Vagina (tissue), 2 donors: ENCODE measurements around the gene ARID1B. TPM values are rescaled to one million over a fixed set of nuclear protein-coding genes. Genes with fewer than 3 reads are reported as not detected.

Experiments used
- DNase-seq, 2 donors: peaks; one replicate each; pipeline ENCODE4 v3.0.0-alpha.2; 2017; ENCODE audit errors: extremely low spot score in 2 of 2
- H3K27ac ChIP-seq: fragments of 200-600 bp; sonication (generic); one replicate; pipeline ENCODE4 v1.5.1; 2019
- H3K27me3 ChIP-seq: fragments of 200-600 bp; sonication (generic); one replicate; pipeline ENCODE4 v1.5.1; 2019
- H3K36me3 ChIP-seq, 2 donors: fragments of 200-600 bp; sonication (generic); one replicate each; pipeline ENCODE4 v1.5.1; 2017 to 2019
- H3K4me1 ChIP-seq: fragments of 200-600 bp; sonication (generic); one replicate; pipeline ENCODE4 v1.5.1; 2019
- H3K4me3 ChIP-seq, 2 donors: fragments of 200-600 bp; sonication (generic); 1 replicate in 1 of 2; 2 replicates in 1 of 2; pipeline ENCODE4 v1.5.1; 2016 to 2019
- H3K9me3 ChIP-seq: fragments of 200-600 bp; sonication (generic); one replicate; pipeline ENCODE4 v1.5.1; 2019
- POLR2A ChIP-seq, 2 donors: fragments of 450-650 bp; IDR thresholded peaks; one replicate each; pipeline ENCODE4 v1.6.1; 2017; ENCODE audit warnings: antibody characterized with exemption in 2 of 2, mild to moderate bottlenecking in 2 of 2, moderate library complexity in 2 of 2
- POLR2AphosphoS5 ChIP-seq, 2 donors: sonication (generic); formaldehyde crosslinking; IDR thresholded peaks; one replicate each; pipeline ENCODE4 v1.9.0; 2017; ENCODE audit warnings: antibody characterized with exemption in 2 of 2, mild to moderate bottlenecking in 2 of 2, low read depth in 1 of 2; ENCODE audit not compliant: insufficient read depth in 1 of 2
- intact Hi-C: fragments of 100-400 bp; cut with DNase I; formaldehyde crosslinking; loops from one replicate; pipeline ENCODE4 v1.15.1; 2023
- total RNA-seq: library from RNA; depleted of rRNA; stranded (reverse); fragments of >200 nt; gene quantifications from one replicate; pipeline ENCODE4 v1.2.3, GENCODE V29; 2016
- TF ChIP-seq, protein P1 (sequence below), 3 experiments: fragments of 450-650 bp in 2 of 3; fragments of 200-600 bp in 1 of 3; sonication (generic) in 1 of 3; IDR thresholded peaks; one replicate each; pipeline ENCODE4 v1.5.1; 2017 to 2019; ENCODE audit warnings: antibody characterized with exemption in 3 of 3, mild to moderate bottlenecking in 2 of 3, moderate library complexity in 2 of 3

The ARID1B gene
- total RNA-seq, 1 donor from 2014 or later: 141 TPM

DNA sequence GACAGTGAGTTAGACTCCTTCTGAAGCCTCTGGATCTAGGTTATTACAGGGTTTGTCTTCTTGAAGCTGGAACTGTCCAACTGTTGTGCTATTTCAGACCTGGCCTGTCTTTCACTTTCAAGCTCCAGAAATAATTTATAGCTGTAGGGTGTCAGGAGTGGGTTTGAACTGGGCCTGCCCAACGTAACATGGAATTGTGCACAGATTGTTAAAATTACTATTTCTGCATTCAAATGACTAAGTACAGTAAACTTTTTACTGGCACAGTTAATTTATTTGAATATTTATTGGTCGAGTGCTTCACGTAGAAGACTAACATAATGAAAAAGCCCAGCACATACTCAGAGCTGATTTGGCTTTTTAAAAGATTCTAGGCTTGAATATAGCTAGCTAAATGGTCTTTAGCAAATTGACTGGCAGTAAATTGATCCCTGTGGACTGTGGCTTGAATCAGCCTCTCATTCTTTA lies 74.3 kb downstream of the ARID1B start:
- Histone ChIP-seq H3K4me3 (no peak overlapping the region), H3K9me3 (no peaks in the 10 kb centered on the region), H3K4me1 (peaks cover 79% of the 10 kb centered on the region), H3K36me3 (no peaks in the 10 kb centered on the region), H3K27ac (no peak overlapping the region), H3K27me3 (no peaks in the 10 kb centered on the region)
- TF ChIP-seq, protein P1, sequence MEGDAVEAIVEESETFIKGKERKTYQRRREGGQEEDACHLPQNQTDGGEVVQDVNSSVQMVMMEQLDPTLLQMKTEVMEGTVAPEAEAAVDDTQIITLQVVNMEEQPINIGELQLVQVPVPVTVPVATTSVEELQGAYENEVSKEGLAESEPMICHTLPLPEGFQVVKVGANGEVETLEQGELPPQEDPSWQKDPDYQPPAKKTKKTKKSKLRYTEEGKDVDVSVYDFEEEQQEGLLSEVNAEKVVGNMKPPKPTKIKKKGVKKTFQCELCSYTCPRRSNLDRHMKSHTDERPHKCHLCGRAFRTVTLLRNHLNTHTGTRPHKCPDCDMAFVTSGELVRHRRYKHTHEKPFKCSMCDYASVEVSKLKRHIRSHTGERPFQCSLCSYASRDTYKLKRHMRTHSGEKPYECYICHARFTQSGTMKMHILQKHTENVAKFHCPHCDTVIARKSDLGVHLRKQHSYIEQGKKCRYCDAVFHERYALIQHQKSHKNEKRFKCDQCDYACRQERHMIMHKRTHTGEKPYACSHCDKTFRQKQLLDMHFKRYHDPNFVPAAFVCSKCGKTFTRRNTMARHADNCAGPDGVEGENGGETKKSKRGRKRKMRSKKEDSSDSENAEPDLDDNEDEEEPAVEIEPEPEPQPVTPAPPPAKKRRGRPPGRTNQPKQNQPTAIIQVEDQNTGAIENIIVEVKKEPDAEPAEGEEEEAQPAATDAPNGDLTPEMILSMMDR (IDR thresholded peaks at IDR 0.05): no peak
- TF ChIP-seq POLR2AphosphoS5 (IDR thresholded peaks at IDR 0.05; ENCODE audit: insufficient read depth in 1 of 2, low read depth in 1 of 2) (no peak), POLR2A (IDR thresholded peaks at IDR 0.05) (no peak)
- DNase-seq: no peak
- intact Hi-C loops: no loop called here

DNA sequence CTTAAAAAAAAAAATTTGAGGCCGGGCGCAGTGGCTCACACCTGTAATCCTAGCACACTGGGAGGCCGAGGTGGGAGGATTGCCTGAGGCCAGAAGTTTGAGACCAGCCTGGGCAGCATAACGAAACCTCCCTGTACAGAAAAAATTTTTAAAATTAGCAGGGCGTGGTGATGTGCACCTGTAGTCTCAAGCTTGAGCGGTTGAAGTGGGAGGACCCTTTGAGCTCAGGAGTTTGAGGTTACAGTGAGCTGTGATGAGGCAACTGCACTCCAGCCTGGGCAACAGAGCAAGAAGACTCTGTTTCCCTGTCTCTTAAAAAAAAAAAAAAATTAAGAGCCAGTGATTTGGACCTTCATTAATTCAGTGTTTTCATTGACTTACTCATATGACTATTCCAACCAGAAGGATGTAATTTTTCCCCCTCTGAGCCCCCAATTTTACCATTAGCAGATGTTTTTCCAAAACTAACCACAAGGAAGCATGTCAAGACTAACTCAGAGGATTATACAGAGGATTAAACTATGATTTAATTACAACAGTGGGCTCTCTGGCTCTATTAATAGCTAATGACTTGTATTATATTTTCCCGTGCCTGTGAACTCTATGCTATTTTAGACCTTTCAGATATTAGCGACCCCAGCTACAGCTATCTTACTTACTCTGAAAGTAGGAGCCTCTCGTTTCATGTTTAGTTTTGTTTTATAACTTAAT lies 75.1 kb downstream of the ARID1B start:
- no peak for TF ChIP-seq POLR2AphosphoS5 (IDR thresholded peaks at IDR 0.05; ENCODE audit: insufficient read depth in 1 of 2, low read depth in 1 of 2)
- TF ChIP-seq, protein P1 (IDR thresholded peaks at IDR 0.05): no peak
- no peak for TF ChIP-seq POLR2A (IDR thresholded peaks at IDR 0.05)
- Histone ChIP-seq H3K36me3 (no peaks in the 10 kb centered on the region), H3K27me3 (no peaks in the 10 kb centered on the region), H3K9me3 (no peaks in the 10 kb centered on the region), H3K4me1 (peaks cover 78% of the 10 kb centered on the region), H3K27ac (no peak overlapping the region), H3K4me3 (no peak overlapping the region)
- intact Hi-C loops: no loop called here
- no peak for DNase-seq

DNA sequence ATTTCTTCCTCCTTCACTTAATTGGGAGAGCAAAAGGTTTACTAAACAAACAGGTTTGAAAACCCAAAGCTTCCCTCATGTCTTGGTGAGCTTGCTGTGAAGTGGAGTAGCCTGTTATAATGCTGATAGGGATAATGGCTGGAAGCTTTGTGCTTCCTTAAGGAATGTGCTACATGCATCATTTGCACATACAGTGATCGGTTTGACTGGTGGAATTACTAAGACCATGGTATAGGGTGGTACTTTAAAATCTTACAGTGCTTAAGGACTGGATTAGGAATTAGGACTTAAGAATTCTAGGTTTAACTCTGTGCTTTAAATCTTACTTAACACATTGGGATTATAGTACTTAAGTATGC lies 75.7 kb downstream of the ARID1B start:
- Histone ChIP-seq H3K4me1 (peaks cover 78% of the 10 kb centered on the region), H3K27me3 (no peaks in the 10 kb centered on the region), H3K9me3 (no peaks in the 10 kb centered on the region), H3K4me3 (no peak overlapping the region), H3K27ac (no peak overlapping the region), H3K36me3 (no peaks in the 10 kb centered on the region)
- no peak for DNase-seq
- intact Hi-C loops: no loop called here
- TF ChIP-seq, protein P1 (IDR thresholded peaks at IDR 0.05): no peak
- TF ChIP-seq POLR2A (IDR thresholded peaks at IDR 0.05) (no peak), POLR2AphosphoS5 (IDR thresholded peaks at IDR 0.05; ENCODE audit: insufficient read depth in 1 of 2, low read depth in 1 of 2) (no peak)

DNA sequence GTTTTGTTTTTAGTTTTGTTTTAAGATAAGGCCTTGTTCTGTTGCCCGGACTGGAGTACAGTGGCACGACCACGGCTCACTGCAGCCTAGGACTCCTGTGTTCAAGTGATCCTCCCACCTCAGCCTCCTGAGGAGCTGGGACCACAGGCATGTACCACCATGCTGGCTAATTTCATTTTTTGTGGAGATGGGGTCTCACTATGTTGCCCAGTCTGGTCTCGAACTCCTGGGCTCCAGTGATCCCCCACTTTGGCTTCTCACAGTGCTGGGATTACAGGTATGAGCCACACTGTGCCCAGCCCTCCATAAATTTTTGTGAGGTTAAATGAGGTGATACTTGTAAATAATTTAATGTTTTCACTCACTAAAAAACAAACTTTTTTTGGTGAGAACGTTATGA lies 76.6 kb downstream of the ARID1B start:
- H3K36me3 ChIP-seq: no peaks in the 10 kb centered on the region
- intact Hi-C loops: no loop called here
- H3K4me3 ChIP-seq: no peak overlapping the region
- no peak for TF ChIP-seq POLR2AphosphoS5 (IDR thresholded peaks at IDR 0.05; ENCODE audit: insufficient read depth in 1 of 2, low read depth in 1 of 2)
- no peak for TF ChIP-seq POLR2A (IDR thresholded peaks at IDR 0.05)
- TF ChIP-seq, protein P1 (IDR thresholded peaks at IDR 0.05): no peak
- no peak overlapping the region for H3K27ac ChIP-seq
- peaks cover 70% of the 10 kb centered on the region for H3K4me1 ChIP-seq
- DNase-seq: no peak
- no peaks in the 10 kb centered on the region for H3K27me3 ChIP-seq
- H3K9me3 ChIP-seq: no peaks in the 10 kb centered on the region

DNA sequence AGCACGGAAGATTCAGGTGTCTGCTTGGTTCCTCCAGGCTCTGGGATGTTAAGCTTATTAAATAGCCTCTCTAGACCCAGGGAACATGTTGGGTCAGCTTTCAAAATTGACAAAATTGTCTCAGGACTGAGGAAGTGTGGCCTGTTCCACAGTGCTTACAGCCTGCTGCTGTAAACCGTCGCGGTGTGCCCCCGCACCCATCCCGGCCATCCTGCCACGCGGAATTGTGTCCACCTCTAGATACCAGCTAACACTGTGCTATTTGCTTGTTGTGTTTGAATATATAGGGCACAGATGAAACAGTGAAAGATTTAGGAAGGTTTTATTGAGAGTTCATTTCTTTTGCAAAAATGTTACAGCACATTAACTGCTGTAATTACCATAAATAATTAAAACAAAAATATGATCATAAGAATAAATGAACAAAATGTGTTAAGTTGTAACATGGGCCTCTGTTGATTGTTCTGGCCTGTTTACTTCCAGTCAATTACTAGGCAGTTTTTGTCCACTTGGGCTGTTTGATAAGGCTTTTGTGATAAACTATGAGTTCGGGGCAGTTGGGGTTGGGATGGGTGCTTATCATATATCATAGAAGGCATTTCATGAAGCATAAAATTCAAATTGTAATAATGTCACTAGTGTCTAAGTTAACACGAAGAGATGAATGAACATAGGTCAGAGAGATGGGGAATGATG lies 77.4 kb downstream of the ARID1B start:
- Histone ChIP-seq H3K4me1 (peaks cover 68% of the 10 kb centered on the region), H3K36me3 (no peaks in the 10 kb centered on the region), H3K9me3 (no peaks in the 10 kb centered on the region), H3K4me3 (no peak overlapping the region), H3K27ac (no peak overlapping the region), H3K27me3 (no peaks in the 10 kb centered on the region)
- no peak for DNase-seq
- intact Hi-C loops: no loop called here
- no peak for TF ChIP-seq POLR2AphosphoS5 (IDR thresholded peaks at IDR 0.05; ENCODE audit: insufficient read depth in 1 of 2, low read depth in 1 of 2)
